ENCODE data around the gene ALKAL2. TPM values are rescaled to one million over a fixed set of nuclear protein-coding genes. Genes with fewer than 3 reads are reported as not detected.

Gene ALKAL2
- total and polyA plus RNA-seq, 9 of the 15 experiments (the other 6 are each of a cell fraction or from before 2014, with no cell fraction given): not detected

DNA sequence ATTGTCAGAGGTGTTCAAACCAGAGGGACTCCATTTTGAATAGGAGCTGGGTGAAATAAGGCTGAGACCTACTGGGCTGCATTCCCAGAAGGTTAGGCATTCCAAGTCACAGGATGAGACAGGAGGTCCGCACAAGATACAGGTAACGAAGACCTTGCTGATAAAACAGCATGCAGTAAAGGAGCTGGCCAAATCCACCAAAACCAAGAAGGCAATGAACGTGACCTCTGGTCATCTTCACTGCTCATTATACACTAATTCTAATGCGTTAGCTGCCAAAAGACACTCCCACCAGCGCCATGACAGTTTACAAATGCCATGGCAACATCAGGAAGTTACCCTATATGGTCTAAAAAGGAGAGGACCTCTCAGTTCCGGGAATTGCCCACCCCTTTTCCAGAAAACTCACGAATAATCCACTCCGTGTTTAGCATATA is 34.7 kb downstream of the ALKAL2 start:
- no TSS peak for BruUV-seq (replicated peaks)
- peak in 1 of 4 experiments; percentile 24 for DNase-seq (ENCODE audit: extremely low read depth in 1 of 4, low spot score in 3 of 4)
- no peak overlapping the region for H3K27ac ChIP-seq (ENCODE audit: extremely low read depth, low read depth, low read length)
- FAIRE-seq: no peak
- H3K9ac ChIP-seq (ENCODE audit: insufficient read depth in 1 of 2, low read depth in 2 of 2, low read length in 2 of 2): no peak overlapping the region
- no peaks in the 10 kb centered on the region for H3K79me2 ChIP-seq (ENCODE audit: control insufficient read depth, insufficient read depth, low read length)
- in situ Hi-C loops (cut with MboI): no loop called here
- peak; percentile 59; the same call in 2 of the 3 replicates for ATAC-seq
- ChIA-PET CTCF (ENCODE audit: low intra/inter-chr PET ratio) (no interaction called here), POLR2A (no interaction called here)
- no peaks in the 10 kb centered on the region for H3K4me1 ChIP-seq (replicated peaks in 1 of 2; ENCODE audit: control insufficient read depth in 2 of 2, insufficient read depth in 2 of 2, low read length in 2 of 2)
- H3K27me3 ChIP-seq (ENCODE audit: control insufficient read depth in 2 of 2, insufficient read depth in 2 of 2, low read length in 2 of 2): no peaks in the 10 kb centered on the region
- WGBS (ENCODE audit: insufficient coverage, low coverage, missing lambda C conversion rate): 6% methylated on average over 8 of the region's 8 CpGs
- no peaks in the 10 kb centered on the region for H3K9me1 ChIP-seq (ENCODE audit: control insufficient read depth, insufficient read depth, low read length)
- H2AFZ ChIP-seq (ENCODE audit: low read depth, low read length): peak overlapping the region; percentile 65; the same call in 1 of the 2 replicates
- no peaks in the 10 kb centered on the region for H4K20me1 ChIP-seq (replicated peaks; ENCODE audit: control insufficient read depth, insufficient read depth, low read length)
- 0 out of 2 replicates have a peak, but pooled peaks cover 4% of the 10 kb centered on the region for H3K9me3 ChIP-seq (replicated peaks; ENCODE audit: control insufficient read depth, insufficient read depth, low read depth, low read length)
- intact Hi-C loops (cut with micrococcal nuclease): no loop called here
- no peaks in the 10 kb centered on the region for H3K36me3 ChIP-seq (ENCODE audit: control insufficient read depth, insufficient read depth, low read length)
- no peak overlapping the region for H3K4me3 ChIP-seq
- H3K4me2 ChIP-seq (ENCODE audit: insufficient read depth, low read length): 0 out of 2 replicates have a peak overlapping the region, but pooled peaks have one; percentile 15
- TF ChIP-seq, protein P1, sequence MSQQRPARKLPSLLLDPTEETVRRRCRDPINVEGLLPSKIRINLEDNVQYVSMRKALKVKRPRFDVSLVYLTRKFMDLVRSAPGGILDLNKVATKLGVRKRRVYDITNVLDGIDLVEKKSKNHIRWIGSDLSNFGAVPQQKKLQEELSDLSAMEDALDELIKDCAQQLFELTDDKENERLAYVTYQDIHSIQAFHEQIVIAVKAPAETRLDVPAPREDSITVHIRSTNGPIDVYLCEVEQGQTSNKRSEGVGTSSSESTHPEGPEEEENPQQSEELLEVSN (IDR thresholded peaks at IDR 0.05; ENCODE audit: borderline replicate concordance in 1 of 2, extremely low read depth in 1 of 2, insufficient read depth in 1 of 2, insufficient read length in 1 of 2, low read depth in 1 of 2, low read length in 1 of 2, poor library complexity in 1 of 2, severe bottlenecking in 1 of 2): no peak
- no peak for TF ChIP-seq HNRNPUL1 (IDR thresholded peaks at IDR 0.05; ENCODE audit: low read length)
- no peak for TF ChIP-seq TCF7L2 (IDR thresholded peaks at IDR 0.05; ENCODE audit: low read depth, low read length)
- TF ChIP-seq KLF6 (CRISPR knock-in tag; IDR thresholded peaks at IDR 0.05; ENCODE audit: borderline replicate concordance): no peak
- TF ChIP-seq, protein P2, sequence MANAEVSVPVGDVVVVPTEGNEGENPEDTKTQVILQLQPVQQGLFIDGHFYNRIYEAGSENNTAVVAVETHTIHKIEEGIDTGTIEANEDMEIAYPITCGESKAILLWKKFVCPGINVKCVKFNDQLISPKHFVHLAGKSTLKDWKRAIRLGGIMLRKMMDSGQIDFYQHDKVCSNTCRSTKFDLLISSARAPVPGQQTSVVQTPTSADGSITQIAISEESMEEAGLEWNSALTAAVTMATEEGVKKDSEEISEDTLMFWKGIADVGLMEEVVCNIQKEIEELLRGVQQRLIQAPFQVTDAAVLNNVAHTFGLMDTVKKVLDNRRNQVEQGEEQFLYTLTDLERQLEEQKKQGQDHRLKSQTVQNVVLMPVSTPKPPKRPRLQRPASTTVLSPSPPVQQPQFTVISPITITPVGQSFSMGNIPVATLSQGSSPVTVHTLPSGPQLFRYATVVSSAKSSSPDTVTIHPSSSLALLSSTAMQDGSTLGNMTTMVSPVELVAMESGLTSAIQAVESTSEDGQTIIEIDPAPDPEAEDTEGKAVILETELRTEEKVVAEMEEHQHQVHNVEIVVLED (CRISPR knock-in tag; IDR thresholded peaks at IDR 0.05): no peak
- no peak for TF ChIP-seq RAD51 (IDR thresholded peaks at IDR 0.05; ENCODE audit: borderline replicate concordance, low read depth)
- TF ChIP-seq, protein P3, sequence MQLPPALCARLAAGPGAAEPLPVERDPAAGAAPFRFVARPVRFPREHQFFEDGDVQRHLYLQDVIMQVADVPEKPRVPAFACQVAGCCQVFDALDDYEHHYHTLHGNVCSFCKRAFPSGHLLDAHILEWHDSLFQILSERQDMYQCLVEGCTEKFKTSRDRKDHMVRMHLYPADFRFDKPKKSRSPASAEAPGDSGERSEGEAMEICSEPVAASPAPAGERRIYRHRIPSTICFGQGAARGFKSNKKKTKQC (CRISPR knock-in tag; IDR thresholded peaks at IDR 0.05): no peak
- no peak for TF ChIP-seq MYNN (IDR thresholded peaks at IDR 0.05)
- TF ChIP-seq MYNN (CRISPR knock-in tag; IDR thresholded peaks at IDR 0.05): no peak
- TF ChIP-seq, protein P4, sequence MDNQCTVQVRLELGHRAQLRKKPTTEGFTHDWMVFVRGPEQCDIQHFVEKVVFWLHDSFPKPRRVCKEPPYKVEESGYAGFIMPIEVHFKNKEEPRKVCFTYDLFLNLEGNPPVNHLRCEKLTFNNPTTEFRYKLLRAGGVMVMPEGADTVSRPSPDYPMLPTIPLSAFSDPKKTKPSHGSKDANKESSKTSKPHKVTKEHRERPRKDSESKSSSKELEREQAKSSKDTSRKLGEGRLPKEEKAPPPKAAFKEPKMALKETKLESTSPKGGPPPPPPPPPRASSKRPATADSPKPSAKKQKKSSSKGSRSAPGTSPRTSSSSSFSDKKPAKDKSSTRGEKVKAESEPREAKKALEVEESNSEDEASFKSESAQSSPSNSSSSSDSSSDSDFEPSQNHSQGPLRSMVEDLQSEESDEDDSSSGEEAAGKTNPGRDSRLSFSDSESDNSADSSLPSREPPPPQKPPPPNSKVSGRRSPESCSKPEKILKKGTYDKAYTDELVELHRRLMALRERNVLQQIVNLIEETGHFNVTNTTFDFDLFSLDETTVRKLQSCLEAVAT (IDR thresholded peaks at IDR 0.05): no peak
- TF ChIP-seq NEUROD1 (IDR thresholded peaks at IDR 0.05; ENCODE audit: borderline replicate concordance, low read depth, low read length, partially characterized antibody): no peak
- TF ChIP-seq XRCC4 (IDR thresholded peaks at IDR 0.05; ENCODE audit: extremely low read depth, insufficient read depth, insufficient read length): no peak
- TF ChIP-seq ZNF444 (CRISPR knock-in tag; IDR thresholded peaks at IDR 0.05): no peak
- TF ChIP-seq POLR2AphosphoS5 (IDR thresholded peaks at IDR 0.05; ENCODE audit: control insufficient read depth, insufficient read depth, low read depth, low read length): no peak
- TF ChIP-seq SRSF7 (optimal IDR thresholded peaks at IDR 0.05; ENCODE audit: low read depth, low read length): no peak
- no peak for TF ChIP-seq ZKSCAN8 (CRISPR knock-in tag; IDR thresholded peaks at IDR 0.05)
- TF ChIP-seq RBM15 (IDR thresholded peaks at IDR 0.05; ENCODE audit: insufficient read depth, low read length): no peak
